KMS-11 (cell line): ENCODE data around the gene SETBP1.

Experiments used
- H2AFZ ChIP-seq: fragments of 200-600 bp; sonication (generic); 2 replicates; pipeline ENCODE4 v1.6.1; 2016; ENCODE audit warnings: antibody characterized with exemption, mixed run types, low read depth
- H3K27ac ChIP-seq: fragments of 200-600 bp; sonication (generic); 2 replicates; pipeline ENCODE4 v1.6.1; 2016; ENCODE audit warnings: mild to moderate bottlenecking, mixed run types
- H3K27me3 ChIP-seq: fragments of 200-600 bp; sonication (generic); 2 replicates; pipeline ENCODE4 v1.6.1; 2017; ENCODE audit warnings: mild to moderate bottlenecking, low read depth, mixed run types, moderate library complexity; ENCODE audit not compliant: insufficient read depth
- H3K36me3 ChIP-seq: fragments of 200-600 bp; sonication (generic); 2 replicates; pipeline ENCODE4 v1.6.1; 2017; ENCODE audit warnings: mild to moderate bottlenecking, mixed run types; ENCODE audit not compliant: insufficient read depth
- H3K4me1 ChIP-seq: fragments of 200-600 bp; sonication (generic); 2 replicates; pipeline ENCODE4 v1.6.1; 2016; ENCODE audit warnings: mild to moderate bottlenecking, low read depth, mixed run types; ENCODE audit not compliant: poor library complexity, severe bottlenecking
- H3K4me2 ChIP-seq: fragments of 200-600 bp; sonication (generic); 2 replicates; pipeline ENCODE4 v1.7.0; 2016; ENCODE audit warnings: mild to moderate bottlenecking, mixed run types
- H3K4me3 ChIP-seq: fragments of 200-600 bp; sonication (generic); IDR thresholded peaks from 2 replicates; pipeline ENCODE4 v1.6.1; 2017; ENCODE audit warnings: low read depth, low read length, mixed read lengths; ENCODE audit not compliant: insufficient read depth
- H3K79me2 ChIP-seq: fragments of 200-600 bp; sonication (generic); 2 replicates; pipeline ENCODE4 v1.6.1; 2016; ENCODE audit warnings: low read depth, mixed run types; ENCODE audit not compliant: insufficient read depth
- H3K9ac ChIP-seq: fragments of 200-600 bp; sonication (generic); 2 replicates; pipeline ENCODE4 v1.6.1; 2016; ENCODE audit warnings: mild to moderate bottlenecking, mixed run types
- H4K20me1 ChIP-seq: fragments of 200-600 bp; sonication (generic); 2 replicates; pipeline ENCODE4 v1.6.1; 2016; ENCODE audit warnings: mild to moderate bottlenecking, mixed run types; ENCODE audit not compliant: insufficient read depth
- CTCF ChIP-seq: fragments of 200-600 bp; sonication (generic); conservative IDR thresholded peaks from 2 replicates; pipeline ENCODE4 v1.6.1; 2017; ENCODE audit warnings: low read depth, mild to moderate bottlenecking, antibody characterized with exemption, low read length, moderate library complexity, mixed read lengths

Gene SETBP1

GRCh38 chr18:44637210-44638033 is 43.3 kb upstream of the SETBP1 start:
- H3K4me1 ChIP-seq: no peaks in the 10 kb centered on the region
- no peak overlapping the region for H3K9ac ChIP-seq
- H3K4me2 ChIP-seq: no peak overlapping the region
- TF ChIP-seq CTCF: no peak
- H3K4me3 ChIP-seq: no peak overlapping the region
- H4K20me1 ChIP-seq: no peaks in the 10 kb centered on the region
- H3K79me2 ChIP-seq: no peaks in the 10 kb centered on the region
- no peaks in the 10 kb centered on the region for H3K36me3 ChIP-seq
- no peak overlapping the region for H3K27ac ChIP-seq
- no peak overlapping the region for H2AFZ ChIP-seq
- no peaks in the 10 kb centered on the region for H3K27me3 ChIP-seq

- no peak overlapping the region for H2AFZ ChIP-seq
- no peak overlapping the region for H3K4me2 ChIP-seq
Observed at GRCh38 chr18:44638034-44638540, 42.6 kb upstream of the SETBP1 start.

GRCh38 chr18:44638811-44639210 is 41.9 kb upstream of the SETBP1 start:
- no peak for TF ChIP-seq CTCF
- Histone ChIP-seq H3K4me1 (no peaks in the 10 kb centered on the region), H2AFZ (no peak overlapping the region), H3K36me3 (no peaks in the 10 kb centered on the region), H3K27ac (no peak overlapping the region), H3K4me2 (no peak overlapping the region), H3K27me3 (no peaks in the 10 kb centered on the region), H3K9ac (no peak overlapping the region), H3K4me3 (no peak overlapping the region), H3K79me2 (no peaks in the 10 kb centered on the region), H4K20me1 (no peaks in the 10 kb centered on the region)

More at GRCh38 chr18:44638034-44638540, 42.6 kb upstream of the SETBP1 start:
- H3K4me1 ChIP-seq: no peaks in the 10 kb centered on the region
- H3K4me3 ChIP-seq: no peak overlapping the region
- no peak overlapping the region for H3K9ac ChIP-seq
- no peak overlapping the region for H3K27ac ChIP-seq
- no peaks in the 10 kb centered on the region for H3K27me3 ChIP-seq
- no peak for TF ChIP-seq CTCF
- no peaks in the 10 kb centered on the region for H3K79me2 ChIP-seq
- no peaks in the 10 kb centered on the region for H3K36me3 ChIP-seq
- no peaks in the 10 kb centered on the region for H4K20me1 ChIP-seq

GRCh38 chr18:44643004-44643403 is 37.7 kb upstream of the SETBP1 start:
- no peaks in the 10 kb centered on the region for H3K79me2 ChIP-seq
- H2AFZ ChIP-seq: no peak overlapping the region
- no peak overlapping the region for H3K4me3 ChIP-seq
- no peaks in the 10 kb centered on the region for H4K20me1 ChIP-seq
- no peak overlapping the region for H3K4me2 ChIP-seq
- no peaks in the 10 kb centered on the region for H3K36me3 ChIP-seq
- TF ChIP-seq CTCF: no peak
- no peak overlapping the region for H3K27ac ChIP-seq
- no peaks in the 10 kb centered on the region for H3K27me3 ChIP-seq
- H3K9ac ChIP-seq: no peak overlapping the region
- no peaks in the 10 kb centered on the region for H3K4me1 ChIP-seq
